Brain pericyte (primary cell): ENCODE measurements around the gene TRIP12.
"Not testable (repeated sequence)": the region's sequence is repeated elsewhere in the genome, so short reads cannot be mapped to it uniquely, and the experiment has no call there.

Experiments used
- DNase-seq: peaks from one replicate; pipeline ENCODE4 v3.0.0-alpha.2; 2012; ENCODE audit warnings: low read depth, low spot score

Gene TRIP12

DNA sequence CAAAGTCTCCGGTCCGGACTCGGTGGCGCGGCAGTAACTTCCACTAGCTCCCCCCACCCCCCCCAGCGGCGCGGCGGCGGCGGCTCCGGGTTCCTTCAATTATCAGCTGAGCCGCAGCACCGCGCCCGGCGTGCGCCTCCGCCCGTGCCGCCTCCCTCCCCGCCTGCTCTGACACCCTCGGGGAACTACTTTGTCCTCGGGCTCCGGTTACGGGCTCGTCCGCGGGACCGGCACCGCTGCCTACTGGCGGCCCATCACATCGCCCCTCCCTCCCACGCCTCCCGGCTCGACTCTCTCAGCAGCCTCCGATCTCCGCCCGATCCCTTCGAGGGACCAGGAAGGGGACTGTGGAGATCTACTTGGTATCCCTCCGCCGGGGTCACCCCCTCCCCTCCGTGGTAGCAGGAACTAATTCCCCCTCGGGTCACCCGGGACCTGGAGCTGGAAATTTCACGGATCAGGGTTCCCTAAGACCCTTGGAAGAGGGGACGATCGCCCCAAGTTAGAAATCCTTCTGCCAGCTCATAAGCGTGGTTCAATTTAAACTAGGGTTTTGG lies at the start of gene TRIP12:
Gene TRIP12, minus strand, starts transcription at position 118 of the 557 bp plus-strand sequence. CDS start 41,930 bp downstream, outside the sequence.
- DNase-seq = peak; percentile 97

DNA sequence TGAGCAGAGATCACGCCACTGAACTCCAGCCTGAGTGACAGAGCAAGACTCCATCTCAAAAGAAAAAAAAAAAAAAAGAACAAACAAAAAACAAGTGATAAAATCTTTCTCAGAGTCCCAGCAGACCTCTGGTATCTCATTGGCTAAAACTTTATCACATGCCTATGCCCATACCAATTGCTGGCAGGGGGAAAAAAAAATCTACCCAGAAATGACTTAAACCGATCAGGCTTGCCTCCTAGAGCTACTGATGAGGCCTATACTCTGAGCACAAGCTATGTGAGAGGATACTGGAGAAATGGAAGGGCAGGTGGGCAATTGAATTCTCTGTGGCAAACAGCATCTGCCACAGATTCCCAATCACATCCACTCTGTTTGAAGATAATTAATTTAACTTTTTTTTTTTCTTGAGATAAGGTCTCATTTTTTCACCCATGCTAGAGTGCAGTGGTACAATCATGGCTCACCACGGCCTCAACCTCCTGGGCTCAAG lies 49.5 kb upstream of the TRIP12 start:
- DNase-seq = no peak

DNA sequence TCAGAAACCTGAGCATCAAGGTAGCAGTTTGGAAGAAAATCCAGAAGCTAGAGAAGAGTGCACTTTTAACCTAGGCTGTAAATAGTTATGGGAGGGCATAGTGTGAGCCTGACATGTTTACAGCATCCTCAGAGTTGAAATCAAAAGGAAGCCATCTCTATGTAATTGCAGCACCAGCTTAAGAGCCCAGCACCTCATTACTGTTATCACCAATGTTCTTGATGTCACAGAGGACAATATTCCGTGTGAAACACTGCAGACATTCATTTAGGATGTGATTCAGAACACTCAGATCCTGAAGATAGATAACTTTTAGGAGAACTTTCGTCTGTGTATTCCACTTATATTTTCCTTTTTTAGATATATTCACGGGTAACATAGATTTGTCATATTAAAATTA lies 48.6 kb upstream of the TRIP12 start:
- DNase-seq = no peak

DNA sequence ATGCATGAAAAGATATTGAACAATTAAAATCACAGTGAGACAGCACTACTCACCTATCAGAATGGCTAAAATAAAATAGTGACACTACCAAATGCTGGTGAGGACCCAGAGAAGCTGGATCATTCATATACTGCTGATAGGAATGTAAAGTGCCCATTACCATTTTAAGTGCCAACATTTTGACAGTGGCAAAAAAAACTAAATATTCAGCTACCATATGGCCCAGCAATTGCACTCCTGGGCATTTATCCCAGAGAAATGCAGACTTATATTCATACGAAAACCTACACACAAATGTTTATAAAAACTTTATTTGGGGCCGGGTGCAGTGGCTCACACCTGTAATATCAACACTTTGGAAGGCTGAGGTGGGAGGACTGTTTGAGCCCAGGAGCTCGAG lies 48.1 kb upstream of the TRIP12 start:
- no peak for DNase-seq

DNA sequence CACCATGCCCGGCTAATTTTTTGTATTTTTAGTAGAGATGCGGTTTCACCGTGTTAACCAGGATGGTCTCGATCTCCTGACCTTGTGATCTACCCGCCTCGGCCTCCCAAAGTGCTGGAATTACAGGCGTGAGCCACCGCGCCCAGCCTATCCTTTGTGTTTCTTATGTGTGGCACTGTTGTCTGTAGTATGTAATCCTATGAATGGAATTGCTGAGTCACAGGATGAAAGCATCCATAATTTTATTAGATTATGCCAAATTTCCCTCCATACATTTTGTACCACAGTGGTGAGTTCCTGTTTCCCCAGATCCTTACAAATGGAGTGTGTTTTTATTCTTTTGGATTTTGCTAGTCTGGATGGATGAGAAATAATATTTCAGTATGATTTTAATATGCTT lies 41.8 kb upstream of the TRIP12 start:
- not testable (repeated sequence) for DNase-seq

DNA sequence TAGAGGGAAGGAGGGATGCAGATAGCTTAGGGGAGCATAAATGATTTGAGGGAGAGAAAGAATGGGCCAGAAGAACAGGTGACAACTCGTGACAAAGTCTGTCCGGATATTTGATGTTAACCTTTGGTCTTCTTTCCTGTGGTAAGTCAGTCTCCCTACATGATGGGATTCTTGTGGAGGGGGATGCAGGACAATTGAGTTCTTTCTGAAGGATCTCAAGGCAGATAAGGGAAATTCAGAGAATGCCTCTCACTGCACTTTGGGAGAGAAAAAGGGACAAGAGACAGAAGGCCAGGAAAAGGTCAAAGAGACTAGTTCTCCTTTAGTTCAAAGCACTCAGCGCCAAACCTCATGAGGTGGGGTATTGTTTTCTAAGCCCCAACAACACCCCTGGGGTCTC lies 34.7 kb upstream of the TRIP12 start:
- no peak for DNase-seq

DNA sequence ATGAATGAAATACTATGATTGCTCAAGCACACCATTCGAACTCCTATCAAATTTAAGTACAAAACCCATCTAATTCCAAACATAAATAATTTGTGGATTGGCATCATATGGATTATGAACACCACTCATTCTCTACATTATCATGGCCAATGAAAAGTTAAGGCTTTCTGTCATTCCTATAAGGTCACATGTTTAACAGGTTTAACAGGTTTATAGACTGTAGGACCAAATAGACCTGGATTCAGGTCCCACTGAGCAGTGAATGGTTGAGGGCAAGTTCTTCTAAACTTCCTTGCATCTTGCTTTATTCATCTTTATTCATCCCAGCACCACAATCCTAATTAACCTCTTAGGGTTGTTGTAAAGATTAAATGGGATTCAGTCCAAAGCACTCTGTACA lies 33.9 kb upstream of the TRIP12 start:
- DNase-seq = no peak

DNA sequence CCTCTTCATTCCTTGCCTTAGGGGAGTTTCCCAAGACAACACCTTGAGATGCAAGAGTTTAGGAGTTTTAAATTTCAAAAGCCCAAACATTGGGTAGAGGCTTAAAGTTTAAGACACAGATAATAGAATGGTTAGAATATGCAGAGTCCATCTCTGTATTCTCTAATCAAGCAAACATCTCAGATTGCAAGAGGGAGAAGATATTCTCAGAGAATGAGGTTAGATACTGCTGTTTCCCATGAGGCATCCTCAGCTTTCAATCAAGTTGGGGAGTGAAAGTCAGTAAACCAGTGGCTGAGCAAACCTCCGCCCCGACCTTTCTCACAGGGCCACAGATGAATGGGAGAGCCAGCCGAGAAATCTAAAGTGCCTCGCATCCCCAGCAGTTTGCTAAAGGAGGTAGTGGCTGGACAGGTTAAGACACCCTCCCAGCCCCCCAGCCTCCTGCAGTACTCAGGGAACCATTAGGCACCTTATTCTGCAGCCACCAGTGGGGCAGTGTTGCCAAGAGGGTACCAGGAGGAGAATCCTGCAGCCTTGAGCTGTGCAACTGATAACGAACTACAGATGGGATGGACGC lies 30.5 kb upstream of the TRIP12 start:
- DNase-seq = no peak

DNA sequence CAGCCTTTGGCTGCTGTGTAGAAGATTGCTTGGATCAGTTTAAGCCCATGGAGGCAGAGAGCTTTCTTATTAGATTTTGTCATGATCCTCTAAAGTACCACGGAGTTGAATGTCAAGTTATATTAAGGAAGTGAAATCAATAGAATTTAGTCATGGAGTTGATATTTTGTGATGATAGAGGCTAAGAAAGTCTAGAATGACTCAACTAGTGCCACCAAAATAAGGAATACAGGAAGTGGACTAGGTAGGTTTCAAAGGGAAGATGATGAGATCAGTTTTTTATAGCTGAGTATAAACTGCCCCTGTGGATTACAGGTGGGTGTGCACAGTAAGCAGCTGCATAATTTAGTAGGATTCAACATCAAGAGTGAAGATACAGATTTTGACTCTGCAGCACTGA lies 25.7 kb upstream of the TRIP12 start:
- DNase-seq = no peak

DNA sequence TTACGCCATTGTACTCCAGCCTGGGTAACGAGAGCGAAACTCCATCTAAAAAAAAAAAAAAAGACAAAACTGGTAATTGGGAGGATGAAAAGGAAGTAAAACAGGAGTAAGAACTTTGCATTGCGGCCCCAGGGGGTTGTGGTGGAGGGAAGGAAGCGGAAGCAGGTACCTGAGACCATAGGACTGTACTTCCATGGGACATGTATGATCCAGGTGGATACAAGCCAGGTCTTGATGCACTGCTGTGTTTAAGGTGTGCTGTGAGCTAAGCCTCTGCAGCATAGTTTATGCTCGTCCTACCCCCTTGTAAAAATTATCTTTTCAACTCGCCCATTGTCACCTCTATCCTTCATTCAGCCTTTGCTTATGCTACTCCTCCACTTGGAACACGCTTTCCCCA lies 24.2 kb upstream of the TRIP12 start:
- DNase-seq = no peak

DNA sequence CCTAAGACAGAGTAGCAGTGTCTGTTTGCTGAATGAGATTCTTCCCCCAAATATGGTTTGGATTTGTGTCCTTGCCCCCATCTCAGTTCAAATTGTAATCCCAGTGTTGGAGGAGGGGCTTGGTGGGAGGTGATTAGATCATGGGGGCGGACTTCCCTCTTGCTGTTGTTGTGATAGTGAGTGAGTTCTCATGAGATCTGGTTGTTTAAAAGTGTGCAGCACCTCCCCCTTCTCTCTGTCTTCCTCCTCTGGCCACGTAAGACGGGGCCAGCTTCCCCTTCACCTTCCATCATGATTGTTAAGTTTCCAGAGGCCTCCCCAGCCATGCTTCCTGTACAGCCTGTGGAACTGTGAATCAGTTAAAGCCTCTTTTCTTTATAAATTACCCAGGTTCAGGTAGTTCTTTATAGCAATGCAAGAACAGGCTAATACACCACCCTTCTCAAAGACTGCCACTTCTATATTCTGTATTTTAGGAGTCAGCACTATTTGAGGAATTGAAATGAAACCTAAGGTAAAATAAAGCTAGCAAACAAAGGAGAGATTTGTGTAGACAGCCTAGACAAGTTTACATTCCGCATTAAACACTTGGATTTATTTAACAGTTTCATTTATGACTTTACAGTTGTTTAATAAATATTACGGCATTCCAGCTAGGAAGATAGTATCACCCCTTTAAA lies 22.1 kb upstream of the TRIP12 start:
- DNase-seq = no peak

DNA sequence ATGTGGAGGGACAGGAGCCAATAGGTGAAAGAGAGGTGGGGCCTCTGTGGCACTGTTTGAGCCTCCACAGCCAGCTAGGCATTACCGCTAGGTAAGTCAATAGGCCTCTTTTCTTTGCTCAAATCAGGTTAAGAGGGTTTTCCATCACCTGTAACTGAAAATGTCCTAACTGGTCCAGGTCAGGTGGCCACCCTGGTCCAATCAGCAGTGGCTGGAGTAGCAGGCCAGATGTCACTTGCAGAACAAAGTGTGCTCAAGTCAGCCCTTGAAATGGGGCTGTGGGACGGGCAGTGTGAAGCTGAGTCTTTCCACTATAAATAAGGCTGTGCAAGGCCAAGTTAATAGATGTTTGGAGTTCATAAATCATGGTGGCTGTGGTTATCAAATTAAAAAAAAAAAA lies 21.4 kb upstream of the TRIP12 start:
- DNase-seq = no peak

DNA sequence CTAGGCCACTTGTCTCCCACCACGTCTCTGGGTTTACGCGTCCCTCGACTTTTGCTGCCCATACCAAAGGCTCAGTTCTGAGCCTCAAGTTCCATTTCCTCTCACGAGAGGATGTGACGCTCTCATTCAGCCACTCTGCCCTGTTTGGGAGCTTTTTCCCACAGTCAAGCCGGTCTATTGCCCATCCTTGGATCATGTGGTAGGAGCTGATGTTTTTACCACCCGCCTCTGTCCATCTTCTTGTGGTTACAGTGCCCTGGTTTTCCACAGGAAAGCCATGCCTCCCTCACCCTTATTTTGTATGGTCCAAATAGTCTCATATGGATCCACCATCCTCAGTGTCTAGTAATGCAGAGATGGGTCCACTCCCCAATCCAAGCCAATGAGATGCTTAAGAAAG lies 20.9 kb upstream of the TRIP12 start:
- DNase-seq = no peak

DNA sequence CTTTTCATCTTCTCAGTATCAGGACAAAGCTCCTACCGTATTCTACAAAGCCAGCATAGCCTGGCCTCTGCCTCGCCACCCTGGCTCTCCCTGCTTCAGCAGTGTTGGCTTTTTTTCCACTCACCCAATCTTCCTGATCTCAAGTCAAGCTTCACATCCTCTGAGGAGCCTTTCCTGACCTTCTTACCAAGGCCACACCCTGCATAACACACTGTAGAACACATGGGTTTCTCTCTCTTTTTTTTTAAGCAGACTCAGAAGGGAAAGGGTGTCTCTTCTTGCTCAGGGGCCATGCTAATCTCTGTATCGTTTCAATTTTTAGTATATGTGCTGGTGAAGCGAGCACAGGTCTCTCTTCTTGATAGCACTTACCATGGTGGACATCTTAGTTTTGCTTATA lies 15.7 kb upstream of the TRIP12 start:
- DNase-seq = no peak

DNA sequence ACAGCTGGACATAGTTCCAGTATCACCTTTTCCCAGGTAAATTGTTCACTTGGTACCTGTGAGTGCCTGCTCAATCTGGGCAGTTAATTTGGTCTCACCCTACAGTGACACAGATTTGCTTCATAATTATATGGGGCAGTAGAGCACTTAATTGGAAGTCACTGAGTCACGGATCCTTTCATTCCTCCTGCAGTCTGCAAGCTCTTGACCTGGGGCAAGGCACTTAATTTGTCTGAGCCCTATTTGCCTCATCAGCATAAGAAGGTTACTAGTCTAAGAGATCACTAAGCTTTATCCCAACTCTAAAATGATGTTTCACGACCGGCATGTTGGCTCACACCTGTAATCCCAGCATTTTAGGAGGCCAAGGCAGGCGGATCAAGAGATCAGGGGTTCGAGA lies 9.4 kb upstream of the TRIP12 start:
- no peak for DNase-seq

DNA sequence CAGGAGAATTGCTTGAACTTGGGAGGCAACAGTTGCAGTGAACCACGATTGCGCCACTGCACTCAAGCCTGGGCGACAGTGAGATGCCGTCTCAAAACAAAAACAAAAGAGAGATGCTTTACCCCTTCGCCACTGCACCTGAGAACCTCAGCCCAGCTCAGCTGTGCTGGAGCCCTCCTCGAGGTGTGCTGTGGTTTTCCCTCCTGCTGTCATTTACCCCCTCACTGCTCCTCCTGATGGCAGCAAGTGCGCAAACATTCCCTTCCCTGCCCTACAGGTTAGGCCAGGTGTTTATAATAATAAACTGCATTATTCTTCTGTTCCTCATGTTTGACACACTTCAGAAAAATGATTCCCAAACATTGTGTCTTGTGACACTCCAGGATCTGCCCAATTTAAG lies 8.8 kb upstream of the TRIP12 start:
- DNase-seq = no peak

DNA sequence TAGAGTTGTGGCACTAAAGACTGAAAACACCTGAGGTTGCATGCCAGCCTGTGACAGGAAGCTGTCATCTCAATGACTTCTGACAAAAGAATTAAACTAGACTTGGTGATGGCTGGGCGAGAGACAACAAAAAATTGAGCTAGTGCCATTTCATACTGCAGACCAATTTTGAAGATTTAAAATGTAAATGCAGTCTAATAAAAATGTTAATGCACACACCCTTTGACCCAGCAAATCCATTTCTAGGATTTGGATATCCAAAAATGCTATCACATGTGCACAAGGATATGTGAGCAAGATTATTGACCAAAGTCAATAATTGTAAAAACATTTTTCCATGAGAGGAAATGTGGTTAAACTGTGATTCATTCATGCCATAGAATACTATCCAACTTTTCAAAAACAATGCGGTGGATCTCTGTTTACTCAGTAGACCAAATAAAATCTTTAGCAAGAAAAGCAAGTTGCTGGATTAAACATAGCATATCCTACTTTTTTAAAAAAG lies 6.1 kb upstream of the TRIP12 start:
- no peak for DNase-seq

DNA sequence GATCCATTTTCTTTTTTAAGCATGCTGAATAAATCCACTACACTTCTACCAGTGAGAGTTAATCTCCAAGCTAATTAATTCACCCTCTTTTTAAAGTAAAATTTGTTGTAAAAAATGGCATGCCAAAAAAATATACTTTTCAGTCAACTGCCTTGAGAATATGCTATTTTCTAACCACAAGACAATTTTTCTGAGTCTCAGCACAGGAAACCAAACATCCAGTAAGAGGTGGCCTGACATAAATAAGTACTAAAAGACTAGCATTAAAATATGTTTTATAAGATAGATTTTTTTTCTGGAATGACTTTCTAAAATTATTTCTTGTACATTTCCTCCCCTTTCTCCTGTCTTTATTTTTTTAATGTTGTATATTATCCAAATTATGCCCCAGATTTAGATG lies 3.4 kb upstream of the TRIP12 start:
- DNase-seq = no peak

DNA sequence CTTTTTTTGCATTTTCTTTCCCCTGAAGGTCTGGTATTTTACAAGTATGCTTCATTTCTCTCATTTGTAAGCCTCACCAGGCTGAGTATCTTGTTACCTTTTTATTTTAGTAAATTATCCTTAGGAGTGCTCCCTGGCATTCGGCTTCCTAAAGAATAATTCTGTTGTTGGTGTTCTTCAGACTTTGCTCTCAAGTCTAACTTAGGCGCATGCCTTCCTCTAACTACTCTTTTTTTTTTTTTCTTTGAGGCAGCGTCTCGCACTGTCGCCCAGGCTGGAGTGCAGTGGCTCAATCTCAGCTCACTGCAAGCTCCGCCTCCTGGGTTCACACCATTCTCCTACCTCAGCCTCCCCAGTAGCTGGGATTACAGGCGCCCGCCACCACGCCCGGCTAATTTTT lies 2.7 kb upstream of the TRIP12 start:
- DNase-seq = not testable (repeated sequence)

DNA sequence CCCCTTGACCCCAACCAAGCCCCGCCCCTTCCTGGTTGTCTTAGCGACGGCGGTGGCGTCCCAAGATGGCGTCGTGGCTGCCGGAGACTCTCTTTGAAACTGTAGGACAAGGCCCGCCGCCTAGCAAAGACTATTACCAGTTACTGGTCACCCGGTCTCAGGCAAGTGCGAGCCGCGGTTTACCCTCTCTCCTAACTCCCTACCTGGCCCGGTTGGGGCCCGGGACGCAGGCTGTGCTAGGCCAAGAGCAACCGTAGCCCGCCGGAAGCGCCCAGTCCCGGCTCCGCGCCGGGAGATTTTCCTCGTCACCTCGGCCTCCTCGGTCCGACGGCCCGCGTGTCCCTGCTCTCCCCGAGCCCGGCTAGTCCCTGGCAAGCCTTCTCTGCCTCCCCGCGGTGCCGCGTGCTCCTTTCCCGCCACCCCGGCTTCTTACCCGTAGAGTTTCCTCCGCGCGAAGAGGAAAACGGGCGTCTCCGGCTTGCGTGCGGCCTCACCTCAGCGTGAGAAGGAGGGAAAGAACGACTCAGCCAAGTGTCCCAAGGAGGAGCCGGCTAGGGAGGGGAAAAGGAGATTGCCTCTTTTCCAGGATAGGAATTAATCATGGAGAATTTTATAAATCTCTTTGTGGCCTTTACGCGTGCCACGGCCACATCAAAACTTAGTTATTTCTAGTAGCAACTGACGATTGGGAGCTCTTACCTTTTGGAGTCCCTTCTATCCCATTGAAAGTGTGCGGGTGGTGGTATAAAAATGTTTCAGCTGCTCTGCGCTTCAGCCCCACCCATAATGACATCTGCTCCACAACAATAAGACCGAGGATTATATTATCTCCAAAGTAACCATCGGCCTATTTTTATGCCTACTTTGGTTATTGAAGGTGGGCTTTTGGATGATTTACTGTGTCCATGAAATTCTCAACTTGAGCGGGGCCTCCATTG lies 909 bp upstream of the TRIP12 start, which contains the start of gene FBXO36:
Gene FBXO36, plus strand, starts transcription at position 55 of the 938 bp plus-strand sequence. Its CDS starts 11 bp downstream, at position 66.
- no peak for DNase-seq

DNA sequence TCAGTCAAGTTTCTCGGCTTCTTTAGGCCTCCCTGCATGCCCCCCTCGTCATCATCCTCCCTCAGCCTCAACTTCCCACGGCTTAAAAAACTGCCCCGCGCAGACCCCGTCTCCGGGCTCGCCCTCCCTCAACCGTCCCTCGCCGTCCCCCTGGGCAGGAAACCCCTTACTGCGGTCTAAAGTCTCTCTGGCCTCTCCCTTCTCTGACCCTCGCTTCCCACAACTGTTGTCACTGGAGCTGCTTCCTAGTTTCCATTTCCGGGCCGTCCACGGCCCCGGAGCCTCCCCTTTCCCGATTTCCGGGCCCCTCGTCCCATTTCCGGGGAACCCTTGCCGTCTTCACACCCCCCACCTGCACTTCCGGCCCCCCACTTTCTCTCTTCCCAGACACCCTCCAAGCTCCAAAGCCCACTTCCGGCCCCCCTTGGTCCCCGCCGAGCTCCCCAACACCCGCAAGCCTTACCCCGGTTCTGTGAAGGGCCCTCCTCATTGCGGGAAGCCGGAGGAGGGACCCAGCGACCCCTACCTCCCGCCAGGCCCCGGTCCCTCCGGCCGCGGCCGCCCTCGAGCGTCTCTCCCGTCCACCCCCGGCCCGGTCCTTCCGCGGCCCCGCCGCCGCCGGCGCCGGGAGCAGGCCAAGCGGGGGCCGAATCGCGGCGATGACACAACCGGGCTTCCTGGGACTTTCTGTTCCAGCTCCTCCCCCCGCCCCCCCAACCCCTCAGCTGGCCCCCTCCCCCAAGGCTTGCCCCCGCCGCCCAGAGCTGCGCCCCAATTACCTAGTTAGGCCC lies 513 bp downstream of the TRIP12 start:
- DNase-seq = no peak
